Tibial nerve (tissue), 4 donors: ENCODE measurements around the gene MAP7D3. TPM values are rescaled to one million over a fixed set of nuclear protein-coding genes. Genes with fewer than 3 reads are reported as not detected.

ENCODE experiments used
- DNase-seq, 2 donors: peaks; one replicate each; pipeline ENCODE4 v3.0.0-alpha.2; 2019; ENCODE audit warnings: low spot score in 2 of 2
- H3K27ac ChIP-seq, 4 donors: fragments of 200-600 bp; sonication (generic) in 3 of 4; one replicate each; pipeline ENCODE4 v1.5.1; 2017 to 2019; ENCODE audit warnings: mild to moderate bottlenecking in 1 of 4
- H3K27me3 ChIP-seq, 2 donors: fragments of 200-600 bp; sonication (generic) in 1 of 2; one replicate each; pipeline versions ENCODE4 v1.5.1 to v1.6.0; 2017 to 2019
- H3K36me3 ChIP-seq, 3 donors: fragments of 200-600 bp; sonication (generic); one replicate each; pipeline ENCODE4 v1.5.1; 2018 to 2019
- H3K4me1 ChIP-seq, 4 donors: fragments of 200-600 bp; sonication (generic) in 3 of 4; one replicate each; pipeline ENCODE4 v1.5.1; 2017 to 2019
- H3K4me3 ChIP-seq, 4 donors: fragments of 200-600 bp; sonication (generic) in 3 of 4; one replicate each; pipeline ENCODE4 v1.5.1; 2017 to 2019; ENCODE audit warnings: mild to moderate bottlenecking in 1 of 4, moderate library complexity in 1 of 4
- H3K9me3 ChIP-seq, 4 donors: fragments of 200-600 bp; sonication (generic) in 3 of 4; one replicate each; pipeline ENCODE4 v1.5.1; 2017 to 2019
- EP300 ChIP-seq, 2 donors: sonication (generic); formaldehyde crosslinking; IDR thresholded peaks; one replicate each; pipeline ENCODE4 v1.6.1; 2017; ENCODE audit warnings: antibody characterized with exemption in 2 of 2, mild to moderate bottlenecking in 1 of 2
- POLR2A ChIP-seq, 2 donors: fragments of 450-650 bp; IDR thresholded peaks; one replicate each; pipeline ENCODE4 v1.6.1; 2017; ENCODE audit warnings: antibody characterized with exemption in 2 of 2, mild to moderate bottlenecking in 2 of 2, moderate library complexity in 2 of 2
- WGBS, 2 donors: methylation state at CpG; one replicate each; pipeline ENCODE4 v1.1.5; 2018; 5-methylcytosine and 5-hydroxymethylcytosine counted together
- total RNA-seq, 4 donors: library from RNA; depleted of rRNA; stranded (reverse); fragments of >200 nt; gene quantifications; one replicate each; pipeline ENCODE4 v1.1.0, GENCODE V29; 2016
- TF ChIP-seq, protein P1 (sequence below), 5 experiments: fragments of 200-600 bp in 3 of 5; fragments of 450-650 bp in 2 of 5; sonication (generic) in 3 of 5; IDR thresholded peaks; one replicate each; pipeline ENCODE4 v1.5.1; 2016 to 2019; ENCODE audit warnings: antibody characterized with exemption in 5 of 5, mild to moderate bottlenecking in 3 of 5, moderate library complexity in 2 of 5

MAP7D3 gene
- total RNA-seq, 4 donors from 2014 or later: 19.7 to 32.7 (median 22.8) TPM

- Histone ChIP-seq H3K27me3 (peaks cover 0 to 5% of the 10 kb centered on the region in 2 donors), H3K36me3 (peaks cover 0 to 6% (median 0%) of the 10 kb centered on the region in 3 donors), H3K4me1 (peaks cover 0 to 15% (median 0%) of the 10 kb centered on the region in 4 donors), H3K27ac (peak overlapping the region in 1 of 4 donors; percentile 43), H3K4me3 (no peak overlapping the region), H3K9me3 (no peaks in the 10 kb centered on the region)
- DNase-seq: no peak
- TF ChIP-seq, protein P1, sequence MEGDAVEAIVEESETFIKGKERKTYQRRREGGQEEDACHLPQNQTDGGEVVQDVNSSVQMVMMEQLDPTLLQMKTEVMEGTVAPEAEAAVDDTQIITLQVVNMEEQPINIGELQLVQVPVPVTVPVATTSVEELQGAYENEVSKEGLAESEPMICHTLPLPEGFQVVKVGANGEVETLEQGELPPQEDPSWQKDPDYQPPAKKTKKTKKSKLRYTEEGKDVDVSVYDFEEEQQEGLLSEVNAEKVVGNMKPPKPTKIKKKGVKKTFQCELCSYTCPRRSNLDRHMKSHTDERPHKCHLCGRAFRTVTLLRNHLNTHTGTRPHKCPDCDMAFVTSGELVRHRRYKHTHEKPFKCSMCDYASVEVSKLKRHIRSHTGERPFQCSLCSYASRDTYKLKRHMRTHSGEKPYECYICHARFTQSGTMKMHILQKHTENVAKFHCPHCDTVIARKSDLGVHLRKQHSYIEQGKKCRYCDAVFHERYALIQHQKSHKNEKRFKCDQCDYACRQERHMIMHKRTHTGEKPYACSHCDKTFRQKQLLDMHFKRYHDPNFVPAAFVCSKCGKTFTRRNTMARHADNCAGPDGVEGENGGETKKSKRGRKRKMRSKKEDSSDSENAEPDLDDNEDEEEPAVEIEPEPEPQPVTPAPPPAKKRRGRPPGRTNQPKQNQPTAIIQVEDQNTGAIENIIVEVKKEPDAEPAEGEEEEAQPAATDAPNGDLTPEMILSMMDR (IDR thresholded peaks at IDR 0.05): no peak
- no peak for TF ChIP-seq EP300 (IDR thresholded peaks at IDR 0.05)
- no peak for TF ChIP-seq POLR2A (IDR thresholded peaks at IDR 0.05)
- WGBS, 2 donors: 65 to 69% methylated on average over 5 of the region's 5 CpGs
Measured at GRCh38 chrX:136210806-136211205, 40.4 kb downstream of the MAP7D3 start.

DNA sequence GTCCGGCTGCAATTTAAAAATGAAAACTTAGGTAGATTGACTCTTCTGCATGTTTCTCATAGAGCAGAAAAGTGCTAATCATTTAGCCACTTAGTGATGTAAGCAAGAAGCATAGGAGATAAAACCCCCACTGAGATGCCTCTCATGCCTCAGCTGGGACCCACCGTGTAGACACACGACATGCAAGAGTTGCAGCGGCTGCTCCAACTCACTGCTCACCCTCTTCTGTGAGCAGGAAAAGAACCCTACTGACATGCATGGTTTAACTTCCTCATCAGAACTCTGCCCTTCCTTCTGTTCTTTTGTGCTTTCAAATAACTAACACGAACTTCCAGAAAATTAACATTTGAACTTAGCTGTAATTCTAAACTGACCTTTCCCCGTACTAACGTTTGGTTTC is 41.0 kb downstream of the MAP7D3 start:
- DNase-seq: no peak
- H3K4me1 ChIP-seq: peaks cover 0 to 15% (median under 1%) of the 10 kb centered on the region in 4 donors
- TF ChIP-seq, protein P1 (IDR thresholded peaks at IDR 0.05): no peak
- TF ChIP-seq EP300 (IDR thresholded peaks at IDR 0.05): no peak
- TF ChIP-seq POLR2A (IDR thresholded peaks at IDR 0.05): no peak
- H3K27me3 ChIP-seq: peaks cover 0 to 5% of the 10 kb centered on the region in 2 donors
- no peak overlapping the region for H3K4me3 ChIP-seq
- peak overlapping the region in 2 of 4 donors; percentile 43 to 80 for H3K27ac ChIP-seq
- 44 to 62% methylated on average over 7 of the region's 7 CpGs for WGBS, 2 donors
- peaks cover 0 to 6% (median 0%) of the 10 kb centered on the region in 3 donors for H3K36me3 ChIP-seq
- no peaks in the 10 kb centered on the region for H3K9me3 ChIP-seq

DNA sequence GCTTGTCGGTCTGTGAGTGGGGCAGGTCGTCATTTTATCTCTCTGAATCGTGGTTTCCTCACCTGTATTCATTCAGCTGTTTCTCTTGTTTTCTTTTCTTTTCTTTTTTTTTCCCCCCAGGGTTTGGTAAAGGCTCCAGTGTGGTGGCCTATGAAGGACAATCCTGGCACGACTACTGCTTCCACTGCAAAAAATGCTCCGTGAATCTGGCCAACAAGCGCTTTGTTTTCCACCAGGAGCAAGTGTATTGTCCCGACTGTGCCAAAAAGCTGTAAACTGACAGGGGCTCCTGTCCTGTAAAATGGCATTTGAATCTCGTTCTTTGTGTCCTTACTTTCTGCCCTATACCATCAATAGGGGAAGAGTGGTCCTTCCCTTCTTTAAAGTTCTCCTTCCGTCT is 41.4 kb downstream of the MAP7D3 start:
- Histone ChIP-seq H3K9me3 (no peaks in the 10 kb centered on the region), H3K27ac (peak overlapping the region in 2 of 4 donors; percentile 45 to 80), H3K27me3 (peaks cover 0 to 5% of the 10 kb centered on the region in 2 donors), H3K4me1 (peaks cover 0 to 15% (median 3%) of the 10 kb centered on the region in 4 donors), H3K36me3 (peaks cover 0 to 6% (median 0%) of the 10 kb centered on the region in 3 donors), H3K4me3 (no peak overlapping the region)
- TF ChIP-seq EP300 (IDR thresholded peaks at IDR 0.05) (no peak), POLR2A (IDR thresholded peaks at IDR 0.05) (no peak)
- TF ChIP-seq, protein P1 (IDR thresholded peaks at IDR 0.05): no peak
- 55 to 57% methylated on average over 9 of the region's 9 CpGs for whole genome bisulfite sequencing, 2 donors
- DNase-seq: no peak

- Histone ChIP-seq H3K4me1 (peaks cover 0 to 15% (median 7%) of the 10 kb centered on the region in 4 donors), H3K36me3 (peaks cover 0 to 6% (median 0%) of the 10 kb centered on the region in 3 donors), H3K27me3 (peaks cover 0 to 5% of the 10 kb centered on the region in 2 donors), H3K4me3 (no peak overlapping the region), H3K9me3 (no peaks in the 10 kb centered on the region), H3K27ac (peak overlapping the region in 3 of 4 donors; percentile 45 to 80 (median 66))
- DNase-seq: peak; percentile 43 to 56
- TF ChIP-seq POLR2A (IDR thresholded peaks at IDR 0.05): no peak
- peak in 1 of 2 donors; percentile 25 for TF ChIP-seq EP300 (IDR thresholded peaks at IDR 0.05)
- TF ChIP-seq, protein P1 (IDR thresholded peaks at IDR 0.05): peak; percentile 35 to 77 (median 50)
- WGBS, 2 donors: 38 to 57% methylated on average over 23 to 28 of the region's 28 CpGs
Measured at GRCh38 chrX:136209016-136209738, 42.0 kb downstream of the MAP7D3 start.

- 80% methylated on average over 4 of the region's 4 CpGs; no CpG with 5 or more reads in 1 of the 2 donors for WGBS, 2 donors
- H3K27me3 ChIP-seq: peaks cover 0 to 5% of the 10 kb centered on the region in 2 donors
- no peak for TF ChIP-seq EP300 (IDR thresholded peaks at IDR 0.05)
- TF ChIP-seq, protein P1 (IDR thresholded peaks at IDR 0.05): no peak
- no peak for TF ChIP-seq POLR2A (IDR thresholded peaks at IDR 0.05)
- H3K4me3 ChIP-seq: peak overlapping the region in 1 of 4 donors; percentile 23
- no peak for DNase-seq
- H3K9me3 ChIP-seq: no peaks in the 10 kb centered on the region
- peaks cover 0 to 27% (median 11%) of the 10 kb centered on the region in 4 donors for H3K4me1 ChIP-seq
- peaks cover 0 to 6% (median 0%) of the 10 kb centered on the region in 3 donors for H3K36me3 ChIP-seq
- no peak overlapping the region for H3K27ac ChIP-seq
Measured at GRCh38 chrX:136207546-136207945, 43.7 kb downstream of the MAP7D3 start.
